ENCODE data around the gene PARL. TPM values are rescaled to one million over a fixed set of nuclear protein-coding genes. Genes with fewer than 3 reads are reported as not detected.

PARL gene
- total and polyA plus RNA-seq, 10 of the 15 experiments (the other 5 are each of a cell fraction or from before 2014, with no cell fraction given), result 49.7 to 113 (median 77.2) TPM

GRCh38 chr3:183845608-183846288, 38.9 kb downstream of the PARL start:
- in situ Hi-C loops (cut with MboI), result no loop called here
- Histone ChIP-seq H3K27me3 (replicated peaks in 1 of 2; ENCODE audit: control insufficient read depth in 2 of 2, insufficient read depth in 2 of 2, low read length in 1 of 2) (no peaks in the 10 kb centered on the region), H3K4me3 (no peak overlapping the region), H3K4me1 (ENCODE audit: control insufficient read depth, insufficient read depth, low read length) (no peaks in the 10 kb centered on the region), H3K9ac (ENCODE audit: control insufficient read depth, insufficient read depth, low read length) (no peak overlapping the region), H3K79me2 (ENCODE audit: control insufficient read depth, insufficient read depth, low read length) (no peaks in the 10 kb centered on the region), H3K9me3 (replicated peaks; ENCODE audit: control insufficient read depth, insufficient read depth, low read length) (no peaks in the 10 kb centered on the region), H2AFZ (ENCODE audit: control insufficient read depth, low read depth, low read length) (no peak overlapping the region), H3K36me3 (ENCODE audit: control insufficient read depth in 2 of 2, insufficient read depth in 2 of 2, low read length in 1 of 2) (peaks cover 6 to 22% of the 10 kb centered on the region in 2 experiments), H3K27ac (ENCODE audit: control insufficient read depth, insufficient read depth) (no peak overlapping the region), H3K4me2 (ENCODE audit: control insufficient read depth, insufficient read depth) (no peak overlapping the region), H4K20me1 (ENCODE audit: control insufficient read depth, insufficient read depth) (no peaks in the 10 kb centered on the region)
- intact Hi-C loops (cut with micrococcal nuclease; ENCODE audit: unreplicated experiment), result no loop called here
- no TSS peak for BruUV-seq (replicated peaks)
- RAD21 ChIA-PET (ENCODE audit: unreplicated experiment), result no interaction called here
- FAIRE-seq, result no peak
- no peak for TF ChIP-seq BMI1 (IDR thresholded peaks at IDR 0.05; ENCODE audit: borderline replicate concordance)
- TF ChIP-seq ZNF384 (IDR thresholded peaks at IDR 0.05; ENCODE audit: borderline replicate concordance, low read depth, low read length), result no peak
- no peak for TF ChIP-seq TCF12 (IDR thresholded peaks at IDR 0.05; ENCODE audit: low read depth, low read length)
- TF ChIP-seq ZNF687 (IDR thresholded peaks at IDR 0.05), result no peak
- TF ChIP-seq ZNF207 (IDR thresholded peaks at IDR 0.05; ENCODE audit: borderline replicate concordance), result no peak
- CTCF ChIA-PET, result no interaction called here
- SMC1A ChIA-PET (ENCODE audit: uncharacterized antibody, unreplicated experiment), result no interaction called here
- WGBS (ENCODE audit: insufficient coverage, insufficient replicate concordance, low lambda C conversion rate, missing lambda C conversion rate), result 89% methylated on average over 13 of the region's 13 CpGs
- no peak for ATAC-seq
- DNase-seq (ENCODE audit: low read depth, low spot score), result no peak
- POLR2A ChIA-PET, result no interaction called here
